Endothelial cell of hepatic sinusoid (primary cell): ENCODE data around the gene TBXAS1.
"Not testable (repeated sequence)": the region's sequence is repeated elsewhere in the genome, so short reads cannot be mapped to it uniquely, and the experiment has no call there.

ENCODE experiments used
- in situ Hi-C: cut with HindIII; loops from 2 replicates; pipeline ENCODE4 v1.10.0; 2017; ENCODE audit warnings: low sequenced_read_pairs

TBXAS1 gene

GRCh38 chr7:139886206-139886605, 57.1 kb downstream of the TBXAS1 start:
- in situ Hi-C loops: no loop called here

GRCh38 chr7:139886899-139887298, 57.8 kb downstream of the TBXAS1 start:
- in situ Hi-C loops: no loop called here

DNA sequence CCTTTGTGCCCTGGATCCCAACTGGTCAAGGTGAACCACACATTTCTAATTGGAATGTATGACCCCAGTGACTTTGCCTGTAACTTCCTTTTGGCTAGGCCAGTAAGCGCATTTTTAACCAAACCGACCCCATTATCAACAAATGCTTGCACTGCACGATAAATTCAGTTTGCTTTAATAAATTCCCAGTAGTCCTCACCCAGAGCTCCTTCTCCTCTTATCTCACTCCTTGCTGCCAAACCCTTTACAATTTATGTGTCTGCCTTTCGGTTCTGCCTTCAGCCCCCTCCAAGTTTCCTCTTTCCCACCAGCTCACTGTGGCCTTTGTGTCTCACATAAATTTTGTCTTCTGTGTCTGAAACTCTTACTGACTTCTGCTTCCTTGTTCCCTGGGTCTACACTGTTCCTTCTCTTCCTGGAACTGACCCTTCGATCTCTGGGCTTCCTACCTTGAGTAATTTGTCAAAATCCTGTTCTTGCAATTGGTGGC, 59.0 kb downstream of the TBXAS1 start:
- in situ Hi-C loops: no loop called here

GRCh38 chr7:139889186-139889871, 60.3 kb downstream of the TBXAS1 start:
- in situ Hi-C loops: no loop called here

GRCh38 chr7:139893461-139893860, 64.4 kb downstream of the TBXAS1 start:
- in situ Hi-C loops: loop anchor here (5.0 kb wide), 1 partner anchor 69 kb away; no protein-coding TSS in a partner anchor

GRCh38 chr7:139893999-139894398, 64.9 kb downstream of the TBXAS1 start:
- in situ Hi-C loops: loop anchor here (5.0 kb wide), 1 partner anchor 68 kb away; no protein-coding TSS in a partner anchor

GRCh38 chr7:139895141-139895829, 66.2 kb downstream of the TBXAS1 start:
- in situ Hi-C loops: no loop called here

DNA sequence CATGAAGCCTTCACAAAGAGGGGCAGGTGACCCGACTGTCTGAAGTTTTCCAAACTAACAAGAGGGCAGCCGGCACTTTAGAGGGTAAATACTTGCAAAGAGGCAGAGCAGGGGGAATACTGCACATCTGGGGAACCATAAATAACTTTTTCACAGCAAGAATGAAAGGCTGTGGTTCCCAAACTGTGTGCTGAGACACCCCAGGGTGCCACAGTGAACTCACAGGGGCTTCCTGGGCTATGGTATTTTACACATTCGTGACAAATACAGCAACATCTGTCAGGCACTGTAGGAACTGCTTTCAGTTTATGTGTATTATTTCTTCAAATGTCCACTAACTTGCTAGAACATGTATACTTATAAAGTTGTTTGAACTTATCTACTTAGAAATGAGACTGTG, 67.2 kb downstream of the TBXAS1 start:
- in situ Hi-C loops: no loop called here

DNA sequence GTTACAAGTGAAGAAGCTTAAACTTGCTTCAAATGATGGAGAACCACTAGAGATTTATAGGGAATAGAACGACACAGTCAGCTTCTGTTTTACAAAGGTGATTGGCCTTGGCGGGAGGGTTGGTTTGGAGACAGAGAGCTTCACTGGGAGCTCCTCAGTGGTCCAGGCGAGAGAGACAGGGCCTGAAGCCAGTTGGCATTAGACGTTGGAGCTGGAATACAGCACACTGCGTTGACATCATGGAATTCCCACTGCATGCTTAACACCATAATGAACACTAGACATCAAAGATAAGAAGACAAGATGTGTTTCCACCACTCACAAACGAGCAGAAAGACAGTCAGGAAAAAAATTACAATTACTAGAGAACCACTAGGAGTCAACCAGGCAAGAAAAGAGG, 67.8 kb downstream of the TBXAS1 start:
- in situ Hi-C loops: no loop called here

GRCh38 chr7:139897422-139898090, 68.5 kb downstream of the TBXAS1 start:
- in situ Hi-C loops: no loop called here

- in situ Hi-C loops: no loop called here
Observed at GRCh38 chr7:139898483-139898882, 69.4 kb downstream of the TBXAS1 start.

DNA sequence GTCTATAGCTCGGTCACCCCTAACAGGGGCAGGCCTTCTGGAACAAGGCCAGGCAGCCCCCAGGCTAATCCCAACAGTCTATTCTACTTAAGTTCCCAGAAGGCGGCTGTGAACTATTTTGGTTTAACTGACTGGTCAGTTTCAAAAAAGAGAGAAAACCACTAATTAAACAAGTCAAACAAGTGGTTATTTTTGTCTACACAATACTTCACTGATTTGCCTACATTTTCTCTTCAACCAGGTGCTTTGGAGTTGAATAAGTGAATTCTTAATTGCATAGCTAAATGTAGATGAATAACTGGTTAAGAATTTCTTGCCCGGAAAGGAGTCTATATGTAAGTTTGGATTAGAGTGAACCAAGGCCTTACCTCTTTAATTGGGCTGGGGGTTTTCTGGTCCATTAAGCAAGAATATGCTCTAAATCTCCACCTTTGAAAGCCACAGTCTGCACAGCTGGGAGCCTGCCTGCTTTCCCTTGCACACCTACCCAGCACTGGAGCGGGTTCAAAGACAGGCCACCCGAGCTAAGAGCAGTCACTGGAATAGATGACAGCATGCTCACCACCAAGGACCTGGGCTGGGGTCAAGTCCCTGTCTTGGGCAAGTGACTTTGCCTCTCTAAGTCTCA, 70.4 kb downstream of the TBXAS1 start:
- in situ Hi-C loops: no loop called here

- in situ Hi-C loops: no loop called here
Observed at GRCh38 chr7:139900326-139900725, 71.3 kb downstream of the TBXAS1 start.

GRCh38 chr7:139901056-139901795, 72.2 kb downstream of the TBXAS1 start:
- in situ Hi-C loops: no loop called here

GRCh38 chr7:139901901-139902300, 72.8 kb downstream of the TBXAS1 start:
- in situ Hi-C loops: no loop called here

GRCh38 chr7:139902436-139903102, 73.5 kb downstream of the TBXAS1 start:
- in situ Hi-C loops: no loop called here

DNA sequence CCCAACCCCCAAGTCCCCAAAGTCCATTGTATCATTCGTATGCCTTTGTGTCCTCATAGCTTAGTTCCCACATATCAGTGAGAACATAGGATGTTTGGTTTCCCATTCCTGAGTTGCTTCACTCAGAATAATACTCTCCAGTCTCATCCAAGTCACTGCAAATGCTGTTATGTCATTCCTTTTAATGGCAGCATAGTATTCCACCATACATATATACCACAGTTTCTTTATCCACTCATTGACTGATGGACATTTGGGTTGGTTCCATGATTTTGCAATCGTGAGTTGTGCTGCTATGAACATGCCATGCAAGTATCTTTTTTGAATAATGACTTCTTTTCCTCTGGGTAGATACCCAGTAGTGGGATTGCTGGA, 74.0 kb downstream of the TBXAS1 start:
- in situ Hi-C loops: not testable (repeated sequence)

DNA sequence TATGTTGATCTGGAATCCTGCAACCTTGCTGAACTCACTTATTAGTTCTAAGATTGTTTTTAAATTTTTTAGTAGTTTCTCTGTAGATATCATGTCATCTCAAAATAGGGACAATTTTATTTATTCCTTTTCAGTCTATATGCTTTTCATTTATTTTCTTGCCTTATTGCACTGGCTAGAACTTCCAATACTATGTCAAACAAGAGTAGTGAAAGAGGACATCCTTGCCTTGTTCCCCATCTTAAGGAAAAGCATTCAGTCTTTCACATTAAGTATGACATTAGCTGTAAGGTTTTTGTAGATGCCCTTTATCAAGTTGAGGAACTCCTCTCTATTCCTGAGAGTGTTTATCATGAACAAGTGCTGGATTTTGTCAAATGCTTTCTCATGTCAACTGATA, 77.8 kb downstream of the TBXAS1 start:
- in situ Hi-C loops: no loop called here

GRCh38 chr7:139908792-139909191, 79.7 kb downstream of the TBXAS1 start:
- in situ Hi-C loops: no loop called here

DNA sequence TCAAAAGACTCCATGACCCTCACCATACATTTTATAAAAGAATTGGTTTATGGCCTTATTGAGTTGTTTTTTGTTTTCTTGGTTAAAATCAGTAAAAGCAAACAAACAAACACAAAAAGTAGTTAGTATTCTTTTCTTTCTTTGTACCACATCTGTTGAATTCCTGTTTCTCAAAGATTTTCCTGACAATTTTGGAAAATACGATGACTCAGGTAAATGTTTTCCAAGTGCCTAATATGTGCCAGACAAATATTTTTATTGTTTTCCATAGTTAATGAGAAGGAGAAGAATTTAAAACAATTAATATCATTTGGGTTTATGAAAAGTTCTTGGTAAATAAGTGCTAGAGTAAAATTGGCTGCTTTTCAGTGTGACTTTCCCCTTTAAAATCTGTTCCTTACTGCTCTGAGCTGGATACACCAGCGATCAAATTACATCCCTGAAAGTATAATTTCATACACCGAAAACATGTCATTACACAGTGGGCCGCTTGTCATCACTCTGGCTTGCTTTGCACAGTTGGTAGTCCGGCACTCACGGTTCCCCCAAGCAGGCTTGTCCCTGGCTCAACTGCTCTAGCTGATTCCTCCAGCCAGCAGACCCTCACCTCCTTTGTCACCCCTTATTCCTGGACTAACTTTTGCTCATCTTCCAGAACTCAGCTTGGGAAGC, 80.5 kb downstream of the TBXAS1 start:
- in situ Hi-C loops: no loop called here
